Measurements from ENCODE around the gene SND1.

Gene SND1

DNA sequence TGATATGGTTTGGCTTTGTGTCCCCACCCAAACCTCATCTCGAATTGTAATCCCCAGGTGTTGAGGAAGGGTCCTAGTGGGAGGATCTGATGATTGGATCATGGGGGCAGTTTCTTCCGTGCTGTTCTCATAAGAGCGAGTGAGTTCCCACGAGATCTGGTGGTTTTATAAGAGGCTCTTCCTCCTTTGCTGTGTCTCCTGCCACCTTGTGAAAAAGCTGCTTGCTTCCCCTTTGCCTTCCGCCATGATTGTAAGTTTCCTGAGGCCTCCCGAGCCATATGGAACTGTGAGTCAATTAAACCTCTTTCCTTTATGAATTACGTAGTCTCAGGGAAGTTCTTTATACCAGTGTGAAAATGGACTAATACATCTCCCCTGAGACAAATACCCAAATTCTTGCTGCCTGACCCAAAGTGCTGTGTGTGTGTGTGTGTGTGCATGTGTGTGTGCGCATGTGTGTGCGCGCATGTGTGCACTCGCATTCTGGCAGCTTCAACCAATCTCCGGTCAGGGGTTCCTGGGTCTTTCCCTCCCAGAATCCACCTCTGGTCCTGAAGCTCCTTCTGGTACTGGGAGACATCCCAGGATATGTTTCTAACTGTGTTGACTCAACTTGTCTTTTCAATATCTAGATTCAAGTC is 477.4 kb downstream of the SND1 start:
- TF ChIP-seq SPI1 (IDR thresholded peaks at IDR 0.05; ENCODE audit: borderline replicate concordance, low read depth) = peak; percentile 74; the same call in 1 of the 2 replicates
- TF ChIP-seq POLR2AphosphoS5 (IDR thresholded peaks at IDR 0.05; ENCODE audit: low read depth) = peak; percentile 78
- TF ChIP-seq, protein P1, sequence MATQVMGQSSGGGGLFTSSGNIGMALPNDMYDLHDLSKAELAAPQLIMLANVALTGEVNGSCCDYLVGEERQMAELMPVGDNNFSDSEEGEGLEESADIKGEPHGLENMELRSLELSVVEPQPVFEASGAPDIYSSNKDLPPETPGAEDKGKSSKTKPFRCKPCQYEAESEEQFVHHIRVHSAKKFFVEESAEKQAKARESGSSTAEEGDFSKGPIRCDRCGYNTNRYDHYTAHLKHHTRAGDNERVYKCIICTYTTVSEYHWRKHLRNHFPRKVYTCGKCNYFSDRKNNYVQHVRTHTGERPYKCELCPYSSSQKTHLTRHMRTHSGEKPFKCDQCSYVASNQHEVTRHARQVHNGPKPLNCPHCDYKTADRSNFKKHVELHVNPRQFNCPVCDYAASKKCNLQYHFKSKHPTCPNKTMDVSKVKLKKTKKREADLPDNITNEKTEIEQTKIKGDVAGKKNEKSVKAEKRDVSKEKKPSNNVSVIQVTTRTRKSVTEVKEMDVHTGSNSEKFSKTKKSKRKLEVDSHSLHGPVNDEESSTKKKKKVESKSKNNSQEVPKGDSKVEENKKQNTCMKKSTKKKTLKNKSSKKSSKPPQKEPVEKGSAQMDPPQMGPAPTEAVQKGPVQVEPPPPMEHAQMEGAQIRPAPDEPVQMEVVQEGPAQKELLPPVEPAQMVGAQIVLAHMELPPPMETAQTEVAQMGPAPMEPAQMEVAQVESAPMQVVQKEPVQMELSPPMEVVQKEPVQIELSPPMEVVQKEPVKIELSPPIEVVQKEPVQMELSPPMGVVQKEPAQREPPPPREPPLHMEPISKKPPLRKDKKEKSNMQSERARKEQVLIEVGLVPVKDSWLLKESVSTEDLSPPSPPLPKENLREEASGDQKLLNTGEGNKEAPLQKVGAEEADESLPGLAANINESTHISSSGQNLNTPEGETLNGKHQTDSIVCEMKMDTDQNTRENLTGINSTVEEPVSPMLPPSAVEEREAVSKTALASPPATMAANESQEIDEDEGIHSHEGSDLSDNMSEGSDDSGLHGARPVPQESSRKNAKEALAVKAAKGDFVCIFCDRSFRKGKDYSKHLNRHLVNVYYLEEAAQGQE (IDR thresholded peaks at IDR 0.05; ENCODE audit: insufficient replicate concordance, low read depth) = no peak
- TF ChIP-seq GABPA (IDR thresholded peaks at IDR 0.05; ENCODE audit: low read depth) = no peak
- TF ChIP-seq, protein P2, sequence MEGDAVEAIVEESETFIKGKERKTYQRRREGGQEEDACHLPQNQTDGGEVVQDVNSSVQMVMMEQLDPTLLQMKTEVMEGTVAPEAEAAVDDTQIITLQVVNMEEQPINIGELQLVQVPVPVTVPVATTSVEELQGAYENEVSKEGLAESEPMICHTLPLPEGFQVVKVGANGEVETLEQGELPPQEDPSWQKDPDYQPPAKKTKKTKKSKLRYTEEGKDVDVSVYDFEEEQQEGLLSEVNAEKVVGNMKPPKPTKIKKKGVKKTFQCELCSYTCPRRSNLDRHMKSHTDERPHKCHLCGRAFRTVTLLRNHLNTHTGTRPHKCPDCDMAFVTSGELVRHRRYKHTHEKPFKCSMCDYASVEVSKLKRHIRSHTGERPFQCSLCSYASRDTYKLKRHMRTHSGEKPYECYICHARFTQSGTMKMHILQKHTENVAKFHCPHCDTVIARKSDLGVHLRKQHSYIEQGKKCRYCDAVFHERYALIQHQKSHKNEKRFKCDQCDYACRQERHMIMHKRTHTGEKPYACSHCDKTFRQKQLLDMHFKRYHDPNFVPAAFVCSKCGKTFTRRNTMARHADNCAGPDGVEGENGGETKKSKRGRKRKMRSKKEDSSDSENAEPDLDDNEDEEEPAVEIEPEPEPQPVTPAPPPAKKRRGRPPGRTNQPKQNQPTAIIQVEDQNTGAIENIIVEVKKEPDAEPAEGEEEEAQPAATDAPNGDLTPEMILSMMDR (IDR thresholded peaks at IDR 0.05; ENCODE audit: insufficient read depth, low read length) = no peak
- peak overlapping the region; percentile 34 for H3K4me3 ChIP-seq (replicated peaks; ENCODE audit: insufficient read depth, low read length)
- H3K27ac ChIP-seq (replicated peaks) = peak overlapping the region; percentile 76
- H3K27me3 ChIP-seq (ENCODE audit: insufficient read depth, poor library complexity, severe bottlenecking) = no peaks in the 10 kb centered on the region
- DNase-seq (ENCODE audit: low read depth in 1 of 2, low spot score in 1 of 2) = peak; percentile 71 to 88

DNA sequence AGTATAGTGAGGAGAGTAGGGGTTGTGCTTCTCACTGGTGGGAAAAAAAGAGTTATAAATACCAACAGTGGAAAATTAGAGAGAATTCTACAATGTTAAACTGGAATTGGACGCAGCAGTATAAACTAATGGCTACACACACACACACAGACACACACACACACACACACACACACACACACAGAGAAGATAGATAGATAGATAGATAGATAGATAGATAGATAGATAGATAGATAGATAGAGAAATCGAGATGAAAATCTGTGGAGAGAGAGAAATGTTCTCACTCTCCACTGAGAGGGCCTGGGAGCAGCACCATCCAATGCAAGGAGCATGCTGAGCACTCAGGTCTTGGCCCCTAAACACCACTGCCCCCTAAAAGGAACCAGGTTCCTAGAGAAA is 479.1 kb downstream of the SND1 start:
- no peak for DNase-seq (ENCODE audit: low read depth in 1 of 2, low spot score in 1 of 2)
- H3K27me3 ChIP-seq (ENCODE audit: insufficient read depth, poor library complexity, severe bottlenecking) = no peaks in the 10 kb centered on the region

DNA sequence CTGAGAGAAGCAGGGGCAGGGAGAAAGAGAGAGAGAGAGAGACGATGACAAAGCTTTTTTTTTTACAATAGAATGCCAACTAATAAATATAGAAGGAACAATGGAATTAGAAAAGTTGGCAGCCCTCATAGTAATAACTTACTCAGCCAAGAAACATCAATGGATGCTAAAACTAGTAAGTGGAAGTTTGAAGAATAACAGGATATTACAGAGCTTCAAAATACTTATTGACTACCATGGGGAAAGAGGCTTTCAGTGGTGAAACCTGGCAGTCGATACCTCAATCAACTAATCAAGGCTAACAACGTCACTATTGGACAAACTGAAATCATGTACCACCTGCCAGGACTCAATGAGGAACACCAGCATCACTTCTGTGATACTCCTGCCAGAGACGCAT is 479.7 kb downstream of the SND1 start:
- Histone ChIP-seq H3K4me3 (replicated peaks; ENCODE audit: insufficient read depth, low read length) (no peak overlapping the region), H3K27me3 (ENCODE audit: insufficient read depth, poor library complexity, severe bottlenecking) (no peaks in the 10 kb centered on the region), H3K27ac (replicated peaks) (no peak overlapping the region)
- DNase-seq (ENCODE audit: low read depth in 1 of 2, low spot score in 1 of 2) = no peak
- TF ChIP-seq GABPA (IDR thresholded peaks at IDR 0.05; ENCODE audit: low read depth) (no peak), POLR2AphosphoS5 (IDR thresholded peaks at IDR 0.05; ENCODE audit: low read depth) (no peak), SPI1 (IDR thresholded peaks at IDR 0.05; ENCODE audit: borderline replicate concordance, low read depth) (no peak)
- TF ChIP-seq, protein P2 (IDR thresholded peaks at IDR 0.05; ENCODE audit: insufficient read depth, low read length) = no peak
- TF ChIP-seq, protein P1 (IDR thresholded peaks at IDR 0.05; ENCODE audit: insufficient replicate concordance, low read depth) = no peak

More for the DNA sequence above, 479.1 kb downstream of the SND1 start:
- TF ChIP-seq, protein P2 (IDR thresholded peaks at IDR 0.05; ENCODE audit: insufficient read depth, low read length) = no peak
- TF ChIP-seq, protein P1 (IDR thresholded peaks at IDR 0.05; ENCODE audit: insufficient replicate concordance, low read depth) = no peak
- TF ChIP-seq POLR2AphosphoS5 (IDR thresholded peaks at IDR 0.05; ENCODE audit: low read depth) (no peak), GABPA (IDR thresholded peaks at IDR 0.05; ENCODE audit: low read depth) (no peak), SPI1 (IDR thresholded peaks at IDR 0.05; ENCODE audit: borderline replicate concordance, low read depth) (no peak)
- no peak overlapping the region for H3K27ac ChIP-seq (replicated peaks)
- H3K4me3 ChIP-seq (replicated peaks; ENCODE audit: insufficient read depth, low read length) = no peak overlapping the region

Data from HL-60 (cell line).